H9 (cell line): ENCODE measurements around the gene MBTPS1. TPM values are rescaled to one million over a fixed set of nuclear protein-coding genes. Genes with fewer than 3 reads are reported as not detected.

ENCODE experiments used
- DNase-seq: peaks from one replicate; pipeline ENCODE4 v3.0.0-alpha.2; 2017
- H2AFZ ChIP-seq: one replicate; pipeline ENCODE4 v1.6.1; 2013; ENCODE audit warnings: mild to moderate bottlenecking, low read length, control low read depth, moderate library complexity
- H2AK5ac ChIP-seq: 2 replicates; pipeline ENCODE4 v1.6.1; 2013; ENCODE audit warnings: low read length, control low read depth, mixed read lengths; ENCODE audit not compliant: insufficient read length
- H2BK120ac ChIP-seq: one replicate; pipeline ENCODE4 v1.6.1; 2013; ENCODE audit warnings: low read depth, mild to moderate bottlenecking, low read length, control low read depth, inconsistent platforms; ENCODE audit not compliant: poor library complexity, severe bottlenecking
- H2BK12ac ChIP-seq: 2 replicates; pipeline ENCODE4 v1.6.1; 2013; ENCODE audit warnings: low read length, control low read depth, mixed read lengths, low read depth; ENCODE audit not compliant: insufficient read length
- H2BK15ac ChIP-seq: 2 replicates; pipeline ENCODE4 v1.6.1; 2013; ENCODE audit warnings: low read depth, low read length, control low read depth
- H2BK20ac ChIP-seq: one replicate; pipeline ENCODE4 v1.6.1; 2013; ENCODE audit warnings: low read depth, mild to moderate bottlenecking, low read length, control low read depth, inconsistent platforms; ENCODE audit not compliant: poor library complexity, severe bottlenecking
- H2BK5ac ChIP-seq: 2 replicates; pipeline ENCODE4 v1.6.1; 2013; ENCODE audit warnings: low read length, control low read depth, mixed read lengths; ENCODE audit not compliant: insufficient read length
- H3K14ac ChIP-seq: 2 replicates; pipeline ENCODE4 v1.6.1; 2013; ENCODE audit warnings: low read length, control low read depth; ENCODE audit not compliant: insufficient read depth
- H3K18ac ChIP-seq: 2 replicates; pipeline ENCODE4 v1.6.1; 2013; ENCODE audit warnings: low read depth, mild to moderate bottlenecking, mixed read lengths, low read length, control low read depth; ENCODE audit not compliant: insufficient read length
- H3K23ac ChIP-seq: 2 replicates; pipeline ENCODE4 v1.6.1; 2013; ENCODE audit warnings: low read length, control low read depth, mixed read lengths, low read depth; ENCODE audit not compliant: insufficient read length
- H3K23me2 ChIP-seq: 2 replicates; pipeline ENCODE4 v1.6.1; 2013; ENCODE audit warnings: low read depth, mild to moderate bottlenecking, mixed read lengths, low read length, control low read depth; ENCODE audit not compliant: insufficient read length, poor library complexity, severe bottlenecking
- H3K27ac ChIP-seq: 2 replicates; pipeline ENCODE4 v1.5.1; 2013; ENCODE audit warnings: low read length, control low read depth, mixed read lengths, low read depth; ENCODE audit not compliant: insufficient read length
- H3K27me3 ChIP-seq: 2 replicates; pipeline ENCODE4 v1.6.1; 2013; ENCODE audit warnings: low read length, control low read depth, inconsistent platforms; ENCODE audit not compliant: insufficient read depth
- H3K4ac ChIP-seq: 2 replicates; pipeline ENCODE4 v1.6.1; 2013; ENCODE audit warnings: low read depth, mild to moderate bottlenecking, control low read depth, inconsistent platforms, low read length, moderate library complexity
- H3K4me1 ChIP-seq: 2 replicates; pipeline ENCODE4 v1.6.1; 2013; ENCODE audit warnings: low read length, control low read depth, inconsistent platforms; ENCODE audit not compliant: insufficient read depth
- H3K4me2 ChIP-seq: 2 replicates; pipeline ENCODE4 v1.6.1; 2013; ENCODE audit warnings: low read length, control low read depth, mixed read lengths; ENCODE audit not compliant: insufficient read length, insufficient read depth
- H3K56ac ChIP-seq: 2 replicates; pipeline ENCODE4 v1.6.1; 2013; ENCODE audit warnings: low read depth, mild to moderate bottlenecking, mixed read lengths, low read length, control low read depth; ENCODE audit not compliant: insufficient read length
- H3K79me1 ChIP-seq: 2 replicates; pipeline ENCODE4 v1.6.1; 2013; ENCODE audit warnings: low read depth, mild to moderate bottlenecking, moderate library complexity, low read length, control low read depth, inconsistent platforms; ENCODE audit not compliant: insufficient read depth, poor library complexity, severe bottlenecking
- H3K79me2 ChIP-seq: 2 replicates; pipeline ENCODE4 v1.6.1; 2013; ENCODE audit warnings: low read length, control low read depth, inconsistent platforms; ENCODE audit not compliant: insufficient read depth
- H3K9ac ChIP-seq: 2 replicates; pipeline ENCODE4 v1.6.1; 2013; ENCODE audit warnings: low read length, control low read depth, mixed read lengths; ENCODE audit not compliant: insufficient read length; ENCODE audit errors: extremely low read depth
- H3K9me3 ChIP-seq: one replicate; pipeline ENCODE4 v1.6.1; 2013; ENCODE audit warnings: low read depth, low read length, inconsistent platforms; ENCODE audit not compliant: control insufficient read depth
- H3T11ph ChIP-seq: one replicate; pipeline ENCODE4 v1.6.1; 2013; ENCODE audit warnings: mild to moderate bottlenecking, low read length, control low read depth, inconsistent platforms
- H4K20me1 ChIP-seq: one replicate; pipeline ENCODE4 v1.6.1; 2013; ENCODE audit not compliant: control insufficient read depth, insufficient read length, insufficient read depth
- H4K5ac ChIP-seq: 2 replicates; pipeline ENCODE4 v1.6.1; 2013; ENCODE audit warnings: low read depth, mild to moderate bottlenecking, mixed read lengths, low read length, control low read depth; ENCODE audit not compliant: insufficient read length
- H4K8ac ChIP-seq: replicated peaks from 2 replicates; pipeline ENCODE4 v1.6.1; 2013; ENCODE audit warnings: low read length, control low read depth, mixed read lengths, low read depth; ENCODE audit not compliant: insufficient read length
- H4K91ac ChIP-seq: 2 replicates; pipeline ENCODE4 v1.6.1; 2013; ENCODE audit warnings: low read depth, mild to moderate bottlenecking, moderate library complexity, mixed read lengths, low read length, control low read depth; ENCODE audit not compliant: insufficient read length
- H3K27ac Mint-ChIP-seq, 3 experiments: 2 replicates in 2 of 3; 3 replicates in 1 of 3; pipeline ENCODE4 v1.8.0; 2020 to 2021; ENCODE audit warnings: mixed read lengths in 3 of 3, mild to moderate bottlenecking in 1 of 3, moderate library complexity in 1 of 3
- H3K27me3 Mint-ChIP-seq: 2 replicates; pipeline ENCODE4 v1.8.0; 2021; ENCODE audit warnings: low read depth, mild to moderate bottlenecking, moderate library complexity, mixed read lengths
- H3K36me3 Mint-ChIP-seq, 3 experiments: 2 replicates in 2 of 3; 3 replicates in 1 of 3; pipeline ENCODE4 v1.8.0; 2020 to 2021; ENCODE audit warnings: low read depth in 3 of 3, mixed read lengths in 3 of 3; ENCODE audit not compliant: insufficient read depth in 1 of 3
- H3K4me1 Mint-ChIP-seq, 2 experiments: 2 replicates each; pipeline ENCODE4 v1.8.0; 2020; ENCODE audit warnings: mixed read lengths in 2 of 2
- H3K4me3 Mint-ChIP-seq, 2 experiments: 2 replicates in 1 of 2; 3 replicates in 1 of 2; pipeline ENCODE4 v1.8.0; 2020 to 2021; ENCODE audit warnings: mild to moderate bottlenecking in 2 of 2, mixed read lengths in 2 of 2, moderate library complexity in 1 of 2
- H3K9me3 Mint-ChIP-seq, 2 experiments: 2 replicates in 1 of 2; 3 replicates in 1 of 2; pipeline ENCODE4 v1.8.0; 2020; ENCODE audit warnings: mild to moderate bottlenecking in 2 of 2, mixed read lengths in 2 of 2, moderate library complexity in 1 of 2
- WGBS: extraction: QIAGEN DNeasy Blood & Tissue Kit; methylation state at CpG from one replicate; pipeline ENCODE4 v1.1.7; 2013; ENCODE audit warnings: missing lambda C conversion rate, low lambda C conversion rate, mixed read lengths; ENCODE audit not compliant: insufficient read length; ENCODE audit errors: extremely low coverage; 5-methylcytosine and 5-hydroxymethylcytosine counted together
- total RNA-seq: library from RNA; stranded (reverse); gene quantifications from 2 replicates; pipeline ENCODE4 v1.2.1, GENCODE V29; 2021
- TF ChIP-seq, protein P1 (sequence below): fragments of 200-600 bp; sonication (generic); conservative IDR thresholded peaks from 3 replicates; pipeline ENCODE4 v1.8.0; 2021; ENCODE audit warnings: antibody characterized with exemption, mild to moderate bottlenecking

The MBTPS1 gene
- total RNA-seq, 1 experiment from 2014 or later = 48.7 TPM

GRCh38 chr16:84137287-84137686 is 20.5 kb upstream of the MBTPS1 start:
- no CpG with 5 or more reads among the region's 8 CpGs for WGBS
- Histone ChIP-seq H3K23me2 (no peaks in the 10 kb centered on the region), H3K4me2 (no peak overlapping the region), H4K8ac (no peak overlapping the region), H4K20me1 (no peaks in the 10 kb centered on the region), H2BK120ac (no peak overlapping the region), H3K27ac (no peak overlapping the region), H3K18ac (no peak overlapping the region), H3K14ac (no peak overlapping the region), H3K27me3 (no peaks in the 10 kb centered on the region), H4K91ac (no peak overlapping the region), H3K4ac (no peak overlapping the region), H2BK15ac (no peak overlapping the region), H2AK5ac (no peak overlapping the region), H2BK12ac (no peak overlapping the region), H3K79me1 (peaks cover 4% of the 10 kb centered on the region), H3K4me1 (peaks cover 7% of the 10 kb centered on the region; the same call in 1 of the 2 replicates), H2AFZ (no peak overlapping the region), H3K79me2 (peaks cover 5% of the 10 kb centered on the region; the same call in 1 of the 2 replicates), H3K9ac (no peak overlapping the region), H3K56ac (no peak overlapping the region), H2BK20ac (no peak overlapping the region), H3K23ac (no peak overlapping the region), H3T11ph (no peak overlapping the region), H3K9me3 (no peaks in the 10 kb centered on the region), H4K5ac (no peak overlapping the region), H2BK5ac (no peak overlapping the region)
- H3K27me3 Mint-ChIP-seq = no peaks in the 10 kb centered on the region
- peaks cover 6 to 14% (median 8%) of the 10 kb centered on the region in 3 experiments; a peak in 6 of 7 replicates for H3K36me3 Mint-ChIP-seq
- H3K9me3 Mint-ChIP-seq = 0 out of 5 replicates have a peak, but pooled peaks cover 0 to 3% of the 10 kb centered on the region in 2 experiments
- no peak overlapping the region for H3K4me3 Mint-ChIP-seq
- H3K4me1 Mint-ChIP-seq = peaks cover 60 to 61% of the 10 kb centered on the region in 2 experiments
- TF ChIP-seq, protein P1, sequence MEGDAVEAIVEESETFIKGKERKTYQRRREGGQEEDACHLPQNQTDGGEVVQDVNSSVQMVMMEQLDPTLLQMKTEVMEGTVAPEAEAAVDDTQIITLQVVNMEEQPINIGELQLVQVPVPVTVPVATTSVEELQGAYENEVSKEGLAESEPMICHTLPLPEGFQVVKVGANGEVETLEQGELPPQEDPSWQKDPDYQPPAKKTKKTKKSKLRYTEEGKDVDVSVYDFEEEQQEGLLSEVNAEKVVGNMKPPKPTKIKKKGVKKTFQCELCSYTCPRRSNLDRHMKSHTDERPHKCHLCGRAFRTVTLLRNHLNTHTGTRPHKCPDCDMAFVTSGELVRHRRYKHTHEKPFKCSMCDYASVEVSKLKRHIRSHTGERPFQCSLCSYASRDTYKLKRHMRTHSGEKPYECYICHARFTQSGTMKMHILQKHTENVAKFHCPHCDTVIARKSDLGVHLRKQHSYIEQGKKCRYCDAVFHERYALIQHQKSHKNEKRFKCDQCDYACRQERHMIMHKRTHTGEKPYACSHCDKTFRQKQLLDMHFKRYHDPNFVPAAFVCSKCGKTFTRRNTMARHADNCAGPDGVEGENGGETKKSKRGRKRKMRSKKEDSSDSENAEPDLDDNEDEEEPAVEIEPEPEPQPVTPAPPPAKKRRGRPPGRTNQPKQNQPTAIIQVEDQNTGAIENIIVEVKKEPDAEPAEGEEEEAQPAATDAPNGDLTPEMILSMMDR = no peak
- peak overlapping the region in 1 of 3 experiments; percentile 76; a peak in 1 of 7 replicates for H3K27ac Mint-ChIP-seq
- no peak for DNase-seq
